ENCODE data around the gene PLA2G4A.

DNA sequence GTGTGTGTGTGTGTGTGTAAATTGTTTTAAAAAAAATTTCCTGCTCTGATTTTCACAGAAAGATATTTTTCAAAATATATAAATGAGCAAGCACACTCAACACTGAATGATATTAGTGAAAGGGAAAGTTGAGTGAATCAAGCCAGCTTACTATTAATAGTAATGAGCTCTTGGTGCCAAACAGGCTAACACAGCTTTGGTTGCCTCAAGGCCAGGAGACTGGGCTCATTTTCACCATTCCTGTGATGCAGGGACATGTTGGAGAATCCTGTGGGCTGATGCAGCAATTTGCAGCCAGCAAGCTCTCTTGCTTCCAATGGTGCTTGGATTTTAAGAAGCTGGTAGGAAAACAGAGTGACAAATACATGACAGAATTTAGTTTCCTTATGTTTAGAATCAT lies 30.2 kb downstream of the PLA2G4A start:
- TF ChIP-seq, protein P1, sequence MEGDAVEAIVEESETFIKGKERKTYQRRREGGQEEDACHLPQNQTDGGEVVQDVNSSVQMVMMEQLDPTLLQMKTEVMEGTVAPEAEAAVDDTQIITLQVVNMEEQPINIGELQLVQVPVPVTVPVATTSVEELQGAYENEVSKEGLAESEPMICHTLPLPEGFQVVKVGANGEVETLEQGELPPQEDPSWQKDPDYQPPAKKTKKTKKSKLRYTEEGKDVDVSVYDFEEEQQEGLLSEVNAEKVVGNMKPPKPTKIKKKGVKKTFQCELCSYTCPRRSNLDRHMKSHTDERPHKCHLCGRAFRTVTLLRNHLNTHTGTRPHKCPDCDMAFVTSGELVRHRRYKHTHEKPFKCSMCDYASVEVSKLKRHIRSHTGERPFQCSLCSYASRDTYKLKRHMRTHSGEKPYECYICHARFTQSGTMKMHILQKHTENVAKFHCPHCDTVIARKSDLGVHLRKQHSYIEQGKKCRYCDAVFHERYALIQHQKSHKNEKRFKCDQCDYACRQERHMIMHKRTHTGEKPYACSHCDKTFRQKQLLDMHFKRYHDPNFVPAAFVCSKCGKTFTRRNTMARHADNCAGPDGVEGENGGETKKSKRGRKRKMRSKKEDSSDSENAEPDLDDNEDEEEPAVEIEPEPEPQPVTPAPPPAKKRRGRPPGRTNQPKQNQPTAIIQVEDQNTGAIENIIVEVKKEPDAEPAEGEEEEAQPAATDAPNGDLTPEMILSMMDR (IDR thresholded peaks at IDR 0.05; ENCODE audit: low read length) = no peak
- no peak for TF ChIP-seq EZH2 (IDR thresholded peaks at IDR 0.05; ENCODE audit: borderline replicate concordance, low read length)

Data from OCI-LY1 (cell line).